ENCODE measurements around the gene ARL6IP4. TPM values are rescaled to one million over a fixed set of nuclear protein-coding genes. Genes with fewer than 3 reads are reported as not detected.

The ARL6IP4 gene
- total and polyA plus RNA-seq, 2 donors = 57.6 to 312 TPM

DNA sequence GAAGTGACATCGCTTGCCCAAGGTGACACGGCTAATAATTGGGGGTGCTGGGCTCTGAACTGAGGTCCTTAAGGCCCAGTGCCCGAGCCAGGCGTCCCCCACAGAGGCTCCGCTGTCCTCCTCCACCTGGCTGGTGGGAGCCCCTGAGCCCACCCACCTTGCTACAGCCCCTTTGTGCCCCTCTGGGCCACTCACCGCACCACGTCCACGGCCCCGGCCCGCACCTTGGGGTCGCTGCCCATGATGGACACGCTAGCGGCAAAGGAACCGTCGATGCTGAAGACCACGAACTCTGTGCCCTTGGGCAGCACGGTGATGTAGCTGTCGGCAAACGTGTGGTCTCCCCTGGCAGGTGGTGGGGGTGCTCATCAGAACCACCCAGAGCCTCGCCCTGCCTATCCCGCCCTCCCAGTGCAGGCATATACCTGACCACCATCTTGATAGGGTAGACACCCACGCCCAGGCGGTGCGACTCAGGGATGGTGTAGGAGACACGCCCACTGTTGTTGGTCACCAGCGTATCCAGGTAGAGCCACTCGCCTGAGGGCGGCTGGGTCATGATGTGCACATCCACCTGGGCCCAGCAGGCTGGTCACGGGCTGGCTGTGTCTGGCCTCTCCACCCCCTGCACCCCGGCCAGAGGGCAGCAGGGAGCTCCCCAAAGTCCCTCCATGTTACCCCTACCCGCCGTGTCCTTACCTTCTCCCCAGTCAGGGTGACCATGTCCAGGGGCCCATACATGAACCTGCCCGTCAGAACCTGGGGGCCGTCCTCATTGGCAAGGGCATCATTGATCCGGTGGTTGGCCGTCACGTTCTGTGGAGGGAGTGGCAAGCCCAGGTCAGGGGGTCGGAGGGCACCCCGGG lies 6.8 kb downstream of the ARL6IP4 start:
- 93% methylated on average over 39 of the region's 39 CpGs for WGBS
- H3K36me3 ChIP-seq (ENCODE audit: insufficient read depth) = no peaks in the 10 kb centered on the region
- H3K4me3 ChIP-seq (ENCODE audit: low read depth, low read length) = no peak overlapping the region
- no peaks in the 10 kb centered on the region for H3K4me1 ChIP-seq (ENCODE audit: insufficient read depth)
- no peak overlapping the region for H3K27ac ChIP-seq (ENCODE audit: low read depth)
- no peak for DNase-seq (ENCODE audit: extremely low spot score)

DNA sequence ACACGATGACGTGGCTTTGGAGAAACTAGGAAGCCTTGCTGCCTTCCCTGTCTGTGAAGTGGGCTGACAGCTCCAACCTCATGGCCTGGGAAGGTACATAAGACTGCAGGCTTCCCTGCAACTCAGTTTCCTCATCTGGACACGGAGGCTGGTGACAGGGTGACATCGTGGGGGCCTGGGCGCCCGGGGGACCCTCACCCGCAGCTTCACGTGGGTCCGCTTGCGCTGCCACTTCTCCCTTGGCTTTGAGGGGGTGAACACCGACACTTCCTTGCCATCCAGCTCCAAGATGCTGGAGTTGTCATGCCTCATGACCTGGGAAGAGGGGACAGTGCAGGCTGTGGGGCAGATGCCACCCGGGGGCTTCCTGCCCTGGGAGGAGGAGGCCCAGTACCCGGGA lies 7.6 kb downstream of the ARL6IP4 start:
- no peak for DNase-seq (ENCODE audit: extremely low spot score)
- WGBS = 90% methylated on average over 13 of the region's 13 CpGs
- Histone ChIP-seq H3K4me1 (ENCODE audit: insufficient read depth) (no peaks in the 10 kb centered on the region), H3K4me3 (ENCODE audit: low read depth, low read length) (no peak overlapping the region), H3K36me3 (ENCODE audit: insufficient read depth) (no peaks in the 10 kb centered on the region), H3K27ac (ENCODE audit: low read depth) (no peak overlapping the region)

- 90% methylated on average over 21 of the region's 21 CpGs for WGBS
- no peak for DNase-seq (ENCODE audit: extremely low spot score)
- Histone ChIP-seq H3K4me1 (ENCODE audit: insufficient read depth) (no peaks in the 10 kb centered on the region), H3K27ac (ENCODE audit: low read depth) (no peak overlapping the region), H3K4me3 (ENCODE audit: low read depth, low read length) (no peak overlapping the region), H3K36me3 (ENCODE audit: insufficient read depth) (no peaks in the 10 kb centered on the region)
Observed at GRCh38 chr12:122988612-122989212, 8.2 kb downstream of the ARL6IP4 start.

- WGBS = 85% methylated on average over 10 of the region's 10 CpGs
- H3K27ac ChIP-seq (ENCODE audit: low read depth) = no peak overlapping the region
- H3K36me3 ChIP-seq (ENCODE audit: insufficient read depth) = no peaks in the 10 kb centered on the region
- no peak for DNase-seq (ENCODE audit: extremely low spot score)
- no peaks in the 10 kb centered on the region for H3K4me1 ChIP-seq (ENCODE audit: insufficient read depth)
- H3K4me3 ChIP-seq (ENCODE audit: low read depth, low read length) = no peak overlapping the region
Observed at GRCh38 chr12:122989225-122989839, 8.9 kb downstream of the ARL6IP4 start.

- no peak overlapping the region for H3K27ac ChIP-seq (ENCODE audit: low read depth)
- WGBS = 89% methylated on average over 22 of the region's 22 CpGs
- H3K4me1 ChIP-seq (ENCODE audit: insufficient read depth) = no peaks in the 10 kb centered on the region
- DNase-seq (ENCODE audit: extremely low spot score) = no peak
- H3K4me3 ChIP-seq (ENCODE audit: low read depth, low read length) = no peak overlapping the region
- H3K36me3 ChIP-seq (ENCODE audit: insufficient read depth) = no peaks in the 10 kb centered on the region
Observed at GRCh38 chr12:122989874-122990419, 9.5 kb downstream of the ARL6IP4 start.

- no peaks in the 10 kb centered on the region for H3K4me1 ChIP-seq (ENCODE audit: insufficient read depth)
- 91% methylated on average over 13 of the region's 13 CpGs for WGBS
- H3K4me3 ChIP-seq (ENCODE audit: low read depth, low read length) = no peak overlapping the region
- no peak for DNase-seq (ENCODE audit: extremely low spot score)
- no peak overlapping the region for H3K27ac ChIP-seq (ENCODE audit: low read depth)
- H3K36me3 ChIP-seq (ENCODE audit: insufficient read depth) = no peaks in the 10 kb centered on the region
Observed at GRCh38 chr12:122990561-122990960, 10.1 kb downstream of the ARL6IP4 start.

- Histone ChIP-seq H3K4me3 (ENCODE audit: low read depth, low read length) (no peak overlapping the region), H3K27ac (ENCODE audit: low read depth) (no peak overlapping the region), H3K36me3 (ENCODE audit: insufficient read depth) (no peaks in the 10 kb centered on the region), H3K4me1 (ENCODE audit: insufficient read depth) (no peaks in the 10 kb centered on the region)
- WGBS = 92% methylated on average over 13 of the region's 13 CpGs
- no peak for DNase-seq (ENCODE audit: extremely low spot score)
Observed at GRCh38 chr12:122990961-122991622, 10.6 kb downstream of the ARL6IP4 start.

- WGBS = 88% methylated on average over 27 of the region's 27 CpGs
- H3K27ac ChIP-seq (ENCODE audit: low read depth) = no peak overlapping the region
- H3K4me3 ChIP-seq (ENCODE audit: low read depth, low read length) = no peak overlapping the region
- no peak for DNase-seq (ENCODE audit: extremely low spot score)
- H3K36me3 ChIP-seq (ENCODE audit: insufficient read depth) = no peaks in the 10 kb centered on the region
- H3K4me1 ChIP-seq (ENCODE audit: insufficient read depth) = no peaks in the 10 kb centered on the region
Observed at GRCh38 chr12:122991623-122992275, 11.3 kb downstream of the ARL6IP4 start.

DNA sequence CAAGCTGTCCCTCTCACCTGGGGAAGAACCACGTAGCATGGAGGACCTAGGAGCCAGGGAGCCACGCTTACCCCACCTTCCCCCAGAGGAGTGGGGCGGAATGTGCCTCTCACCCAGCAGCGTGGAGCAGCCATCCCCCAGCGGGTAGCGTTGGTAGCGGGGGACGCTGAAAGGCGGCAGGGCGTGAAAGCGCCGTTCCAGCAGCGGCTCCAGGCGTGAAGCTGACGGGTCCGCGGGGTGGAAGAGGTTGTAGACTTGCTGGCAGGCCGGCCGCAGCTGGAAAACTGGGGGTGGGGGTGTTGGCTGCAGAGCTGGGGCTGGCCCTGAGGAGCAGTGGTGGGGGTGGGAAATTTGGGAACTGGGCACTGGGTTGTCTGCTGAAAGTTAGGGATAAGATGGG lies 11.9 kb downstream of the ARL6IP4 start:
- Histone ChIP-seq H3K4me3 (ENCODE audit: low read depth, low read length) (no peak overlapping the region), H3K36me3 (ENCODE audit: insufficient read depth) (no peaks in the 10 kb centered on the region), H3K4me1 (ENCODE audit: insufficient read depth) (no peaks in the 10 kb centered on the region), H3K27ac (ENCODE audit: low read depth) (no peak overlapping the region)
- 72% methylated on average over 19 of the region's 19 CpGs for WGBS
- no peak for DNase-seq (ENCODE audit: extremely low spot score)

DNA sequence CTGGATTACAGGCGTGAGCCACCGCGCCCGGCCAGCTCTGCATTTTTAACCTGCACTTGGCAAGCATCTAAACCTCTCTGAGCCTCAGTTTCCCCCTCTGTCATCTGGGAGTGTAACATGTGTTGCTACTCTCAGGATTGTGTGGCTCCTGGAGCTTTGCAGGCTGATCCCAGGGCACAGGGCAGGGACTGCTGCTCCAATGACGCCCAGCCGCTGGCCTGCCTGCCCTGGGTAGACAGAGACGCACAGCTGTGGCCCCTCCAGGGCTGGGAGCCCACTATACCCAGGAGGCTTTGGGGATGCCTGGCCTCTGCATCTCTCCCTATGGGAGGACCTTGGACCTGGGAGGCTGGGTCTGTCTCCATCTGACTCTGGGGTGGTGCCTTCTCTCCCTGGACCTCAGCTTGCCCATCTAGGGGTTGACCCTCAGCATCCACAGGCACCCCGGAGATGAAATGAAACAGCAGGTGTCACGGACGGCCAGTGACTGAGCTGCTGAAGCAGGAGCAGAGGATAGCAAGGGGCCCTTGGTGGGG lies 13.7 kb downstream of the ARL6IP4 start:
- WGBS = 95% methylated on average over 10 of the region's 10 CpGs
- Histone ChIP-seq H3K4me1 (ENCODE audit: insufficient read depth) (no peaks in the 10 kb centered on the region), H3K36me3 (ENCODE audit: insufficient read depth) (no peaks in the 10 kb centered on the region), H3K27ac (ENCODE audit: low read depth) (no peak overlapping the region), H3K4me3 (ENCODE audit: low read depth, low read length) (no peak overlapping the region)
- DNase-seq (ENCODE audit: extremely low spot score) = no peak

GRCh38 chr12:122994781-122995502 lies 14.5 kb downstream of the ARL6IP4 start:
- no peak for DNase-seq (ENCODE audit: extremely low spot score)
- no peak overlapping the region for H3K27ac ChIP-seq (ENCODE audit: low read depth)
- H3K36me3 ChIP-seq (ENCODE audit: insufficient read depth) = no peaks in the 10 kb centered on the region
- no peak overlapping the region for H3K4me3 ChIP-seq (ENCODE audit: low read depth, low read length)
- H3K4me1 ChIP-seq (ENCODE audit: insufficient read depth) = no peaks in the 10 kb centered on the region
- 93% methylated on average over 13 of the region's 13 CpGs for WGBS

GRCh38 chr12:122995503-122996187 lies 15.2 kb downstream of the ARL6IP4 start:
- Histone ChIP-seq H3K27ac (ENCODE audit: low read depth) (no peak overlapping the region), H3K4me3 (ENCODE audit: low read depth, low read length) (no peak overlapping the region), H3K4me1 (ENCODE audit: insufficient read depth) (no peaks in the 10 kb centered on the region), H3K36me3 (ENCODE audit: insufficient read depth) (no peaks in the 10 kb centered on the region)
- DNase-seq (ENCODE audit: extremely low spot score) = no peak
- WGBS = 81% methylated on average over 20 of the region's 20 CpGs

Measured in urinary bladder (tissue), 4 donors.